Activated CD4-positive, alpha-beta T cell treated with anti-CD3 and anti-CD28 coated beads, Interleukin-2, amount 50 U/mL, for 4 hours (primary cell): ENCODE measurements around the gene STOML3.
A peak's percentile ranks its signal among the peaks of the same experiment; 100 is the strongest.
"Not testable (repeated sequence)": the region's sequence is repeated elsewhere in the genome, so short reads cannot be mapped to it uniquely, and the experiment has no call there.

Source experiments
- DNase-seq, 2 experiments: peaks; one replicate each; pipeline ENCODE4 v3.0.0-alpha.2; 2020

STOML3 gene

GRCh38 chr13:38990693-38991092 lies at the start of gene STOML3:
Gene STOML3, minus strand, starts transcription at chr13:38990831. Its CDS starts 110 bp downstream, at chr13:38990721.
- DNase-seq: no peak

DNA sequence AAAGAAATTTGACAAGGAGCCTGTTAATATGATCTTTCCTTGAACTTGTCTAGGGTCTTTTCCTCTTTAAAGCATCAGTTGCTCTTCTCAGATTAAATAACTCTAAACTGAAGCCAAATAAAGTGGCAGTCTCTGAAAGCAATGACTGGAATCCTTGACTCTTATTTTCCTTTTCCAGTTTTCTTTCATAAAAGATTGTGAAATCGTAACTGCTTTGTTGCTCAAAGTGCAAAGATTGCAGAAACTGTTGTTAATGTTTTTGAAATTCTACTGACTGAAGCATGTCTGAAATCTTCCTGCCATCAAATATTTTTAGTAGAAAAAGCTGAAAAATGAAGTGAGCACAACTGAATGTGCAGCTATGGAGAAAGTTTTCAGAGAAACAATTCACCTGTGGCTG lies 49.6 kb upstream of the STOML3 start:
- DNase-seq: no peak

DNA sequence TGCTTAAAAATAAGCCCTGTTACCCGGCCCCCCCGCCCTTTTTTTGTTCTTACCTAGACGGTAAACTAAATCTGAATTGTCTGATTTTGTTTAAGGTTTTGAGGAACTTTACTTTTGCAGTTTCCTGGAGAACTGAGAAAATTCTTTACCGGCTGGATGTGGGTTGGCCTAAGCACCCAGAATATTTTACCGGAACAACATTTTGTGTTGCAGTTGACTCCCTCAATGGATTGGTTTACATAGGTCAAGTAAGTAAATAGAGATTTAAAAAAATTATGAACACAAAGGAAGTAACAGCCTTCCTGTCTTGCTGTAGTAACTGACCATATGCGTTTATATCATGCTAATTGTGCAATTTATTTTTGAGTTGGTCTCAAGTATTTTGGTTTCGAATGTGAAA lies 48.4 kb upstream of the STOML3 start:
- no peak for DNase-seq

DNA sequence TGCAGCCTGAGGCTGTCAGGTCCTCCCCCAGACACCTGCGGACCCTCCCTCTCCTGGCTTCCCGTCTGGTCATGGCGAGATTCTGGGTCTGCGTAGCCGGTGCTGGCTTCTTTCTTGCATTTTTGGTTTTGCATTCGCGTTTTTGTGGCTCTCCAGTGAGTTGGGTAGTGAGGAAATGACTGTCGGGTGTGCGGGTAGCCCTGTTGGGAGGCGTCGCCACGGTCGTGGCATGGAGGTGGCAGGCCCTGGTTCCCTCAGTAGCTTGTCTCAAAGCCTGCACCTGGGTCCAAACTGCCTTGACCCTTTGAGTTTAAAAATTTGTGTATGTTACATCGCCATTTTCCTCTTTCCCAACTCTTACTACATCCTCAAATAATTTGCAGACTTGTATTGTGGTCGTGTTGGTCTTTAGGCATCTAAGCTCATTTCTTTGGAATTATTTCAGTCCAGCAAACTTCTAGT lies 48.0 kb upstream of the STOML3 start:
- DNase-seq: peak; percentile 36 to 38

- peak; percentile 75 to 76 for DNase-seq
These were observed 47.4 kb upstream of the STOML3 start, which contains the start of the genes NHLRC3 and PROSER1 for GRCh38 chr13:39037880-39038568. Gene NHLRC3, plus strand, starts transcription at chr13:39038456. Its CDS starts 184 bp downstream, at chr13:39038640. Gene PROSER1, minus strand, starts transcription at chr13:39038089. Its CDS starts 847 bp downstream, at chr13:39037242.

- peak in 1 of 2 experiments; percentile 30 for DNase-seq
These were observed 46.8 kb upstream of the STOML3 start for GRCh38 chr13:39037410-39037879.

GRCh38 chr13:39036212-39036611 lies 45.6 kb upstream of the STOML3 start:
- peak in 1 of 2 experiments; percentile 13 for DNase-seq

GRCh38 chr13:39035799-39036198 lies 45.2 kb upstream of the STOML3 start:
- DNase-seq: no peak

DNA sequence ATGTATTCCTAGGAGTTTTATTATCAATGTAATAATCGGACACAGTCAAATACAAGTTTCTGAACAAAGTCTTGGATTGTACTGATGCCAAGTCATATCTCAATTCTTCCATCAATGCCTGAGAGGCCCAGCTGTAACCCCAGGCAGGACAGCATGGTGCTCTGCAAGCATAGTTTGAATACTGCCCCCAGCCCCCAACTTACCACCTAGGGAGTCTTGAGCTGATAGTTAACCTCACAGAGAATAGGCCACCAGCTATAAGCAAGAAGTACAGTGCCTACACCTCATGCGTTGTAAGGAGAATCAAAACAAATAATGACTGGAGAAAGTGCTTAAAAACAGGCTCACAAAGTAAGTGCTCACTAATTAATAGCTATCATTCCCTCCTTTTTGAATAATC lies 44.6 kb upstream of the STOML3 start:
- DNase-seq: no peak

DNA sequence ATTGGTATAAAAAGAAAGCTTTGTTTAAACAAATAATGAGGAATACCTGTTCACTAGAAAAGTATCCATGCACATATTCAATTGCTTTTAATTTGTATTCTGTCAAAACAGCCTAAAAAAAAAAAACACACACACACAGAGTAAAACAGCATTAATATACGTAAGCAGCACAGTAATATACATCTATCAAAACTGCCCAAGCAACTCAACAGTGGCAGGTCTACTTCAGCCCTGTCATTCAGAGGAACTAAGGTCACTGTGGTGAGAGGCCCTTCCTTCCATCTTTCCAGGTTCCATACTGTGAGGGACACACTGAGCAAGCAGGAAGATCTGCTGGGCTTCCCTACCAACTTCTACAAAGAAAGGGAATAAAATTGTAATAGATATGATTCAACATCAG lies 43.5 kb upstream of the STOML3 start:
- no peak for DNase-seq

DNA sequence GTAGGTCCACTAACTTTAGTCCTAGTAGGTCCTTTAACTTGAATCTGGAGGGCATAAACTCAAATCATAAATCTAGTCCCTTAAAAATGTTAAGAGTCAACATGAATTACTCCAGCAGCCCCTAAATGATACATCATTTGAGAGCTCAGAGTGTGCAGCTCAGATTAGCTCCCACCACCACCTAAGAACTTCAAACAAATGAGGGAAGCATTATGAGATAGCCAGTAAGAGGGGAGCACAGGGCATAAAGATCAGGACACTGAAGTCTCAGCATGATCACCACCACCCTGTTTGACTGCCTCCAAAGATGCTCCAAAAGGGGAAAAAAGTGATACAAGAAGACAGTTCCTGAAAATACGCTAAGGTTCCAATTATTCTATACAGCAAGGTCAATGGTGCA lies 41.5 kb upstream of the STOML3 start:
- no peak for DNase-seq

GRCh38 chr13:39025433-39025839 lies 34.8 kb upstream of the STOML3 start:
- DNase-seq: no peak

DNA sequence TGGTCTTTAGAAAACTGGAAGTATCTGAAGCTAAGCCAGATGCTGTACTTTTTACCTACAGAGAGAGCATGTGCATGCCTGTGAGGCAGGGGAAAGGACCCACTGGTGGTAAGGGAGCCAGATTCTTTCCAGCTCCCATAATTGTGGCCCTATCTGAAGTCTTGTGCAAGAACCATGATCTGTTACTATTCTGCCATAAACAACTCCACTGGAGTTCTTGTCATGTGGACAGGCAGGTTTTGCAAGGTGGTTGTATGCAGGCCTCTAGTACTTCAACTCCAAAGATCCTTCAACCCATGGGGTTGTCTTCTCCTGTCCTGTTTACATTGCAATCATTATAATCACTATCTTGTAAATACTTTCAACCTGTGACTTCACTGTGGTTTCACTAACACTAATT lies 33.1 kb upstream of the STOML3 start:
- DNase-seq: no peak

- no peak for DNase-seq
These were observed 32.7 kb upstream of the STOML3 start for GRCh38 chr13:39023316-39023715.

DNA sequence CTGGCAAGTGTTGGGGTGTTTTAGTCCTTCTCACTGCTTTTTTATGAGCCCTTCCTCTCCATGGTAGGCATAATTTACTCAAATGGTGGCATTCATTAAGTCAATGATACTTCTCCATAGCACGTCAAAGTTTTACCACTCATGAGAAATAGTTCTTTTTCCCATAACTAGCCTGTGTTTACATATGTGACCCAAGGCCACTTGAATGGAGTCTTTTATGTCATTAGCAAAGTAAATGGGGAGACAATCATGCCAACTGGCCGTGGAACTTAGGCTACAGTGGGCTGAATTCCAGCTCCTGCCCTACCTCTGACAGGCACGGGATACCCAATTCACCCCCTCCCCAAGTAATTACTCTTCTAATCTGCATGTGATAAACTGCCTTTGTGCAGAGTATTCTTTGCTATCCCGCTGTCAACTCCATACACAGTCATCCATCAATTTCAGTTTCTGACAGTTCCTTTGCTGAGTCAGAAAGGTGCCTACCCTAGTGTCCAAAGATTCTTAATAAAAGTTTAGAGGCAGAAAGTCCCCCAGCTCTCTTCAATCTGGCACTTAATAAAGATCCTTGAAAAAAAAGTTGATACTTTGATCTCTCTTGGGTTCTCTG lies 30.3 kb upstream of the STOML3 start:
- DNase-seq: no peak

GRCh38 chr13:39016787-39017186 lies 26.2 kb upstream of the STOML3 start:
- DNase-seq: no peak

DNA sequence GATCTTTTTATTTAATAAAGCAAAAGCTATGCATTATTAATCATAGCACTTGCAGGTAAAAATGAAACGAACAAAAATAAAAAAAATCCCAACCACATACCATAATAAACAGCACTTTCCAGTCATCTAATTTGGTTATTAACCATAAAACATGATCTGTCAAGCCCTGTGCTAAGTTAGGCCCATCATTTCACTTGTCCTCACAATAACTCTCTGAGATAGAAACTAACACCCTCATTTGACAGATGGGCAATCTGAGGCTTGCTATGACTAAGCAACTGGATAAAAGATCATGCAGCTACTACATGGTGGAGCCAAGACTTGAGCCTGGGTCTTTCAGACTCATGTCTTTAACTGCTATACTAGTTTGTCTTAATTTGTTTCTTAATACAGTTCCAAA lies 25.5 kb upstream of the STOML3 start:
- no peak for DNase-seq

DNA sequence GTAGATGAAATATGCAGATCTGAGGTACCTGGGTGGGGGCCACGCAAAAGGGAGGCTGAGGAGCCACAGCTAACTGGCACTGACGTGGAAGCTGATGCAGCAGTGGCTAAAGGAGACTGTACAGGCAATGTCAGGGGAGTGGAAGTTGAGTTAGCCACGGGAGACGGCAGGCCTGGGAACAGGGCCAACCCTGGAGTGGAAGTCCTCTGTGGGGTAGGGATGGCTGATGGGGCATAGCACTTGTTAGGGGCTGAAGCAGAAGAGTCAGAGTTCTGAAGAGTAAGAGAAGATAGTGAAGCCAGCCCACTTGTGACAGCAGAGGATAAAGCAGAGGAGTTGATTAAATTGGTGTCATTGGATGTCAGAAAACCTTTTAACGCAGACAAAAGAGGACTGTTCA lies 22.8 kb upstream of the STOML3 start:
- no peak for DNase-seq

DNA sequence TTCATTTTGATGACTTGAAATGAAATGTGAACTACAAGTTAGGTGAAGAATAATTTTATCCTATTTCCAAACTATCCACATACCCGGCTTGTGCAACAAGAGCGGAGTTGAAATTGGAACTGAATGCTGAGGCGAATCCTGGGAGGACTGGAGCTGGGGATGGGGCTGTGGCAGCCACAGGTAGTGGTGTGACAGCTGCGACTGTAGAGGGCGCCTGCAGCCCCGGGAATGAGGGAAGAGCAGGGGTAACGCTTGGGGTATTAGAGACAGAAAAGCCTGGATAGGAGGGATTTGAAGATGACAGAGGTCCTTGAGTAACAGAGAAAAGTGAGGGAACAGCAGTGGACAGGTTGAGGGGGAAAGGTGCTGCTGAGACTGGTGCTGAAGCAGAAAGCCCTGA lies 22.0 kb upstream of the STOML3 start:
- DNase-seq: no peak

DNA sequence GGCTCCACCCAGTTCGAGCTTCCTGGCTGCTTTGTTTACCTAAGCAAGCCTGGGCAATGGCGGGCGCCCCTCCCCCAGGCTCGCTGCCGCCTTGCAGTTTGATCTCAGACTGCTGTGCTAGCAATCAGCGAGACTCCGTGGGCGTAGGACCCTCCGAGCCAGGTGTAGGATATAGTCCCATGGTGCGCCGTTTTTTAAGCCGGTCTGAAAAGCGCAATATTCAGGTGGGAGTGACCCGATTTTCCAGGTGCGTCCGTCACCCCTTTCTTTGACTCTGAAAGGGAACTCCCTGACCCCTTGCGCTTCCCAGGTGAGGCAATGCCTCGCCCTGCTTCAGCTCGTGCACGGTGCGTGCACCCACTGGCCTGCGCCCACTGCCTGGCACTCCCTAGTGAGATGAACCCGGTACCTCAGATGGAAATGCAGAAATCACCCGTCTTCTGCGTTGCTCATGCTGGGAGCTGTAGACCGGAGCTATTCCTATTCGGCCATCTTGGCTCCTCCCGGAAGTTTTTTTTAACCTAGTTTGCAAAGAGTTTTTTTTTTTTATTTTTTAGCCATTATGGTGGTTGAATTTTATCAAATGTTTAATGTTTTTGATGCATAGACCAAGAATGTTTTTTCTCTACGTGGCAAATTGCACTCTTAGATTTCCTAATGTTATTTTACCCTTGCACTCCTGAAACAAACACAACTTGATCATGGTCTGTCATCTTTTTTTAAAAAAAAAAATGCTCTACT lies 15.9 kb upstream of the STOML3 start:
- DNase-seq: not testable (repeated sequence)

DNA sequence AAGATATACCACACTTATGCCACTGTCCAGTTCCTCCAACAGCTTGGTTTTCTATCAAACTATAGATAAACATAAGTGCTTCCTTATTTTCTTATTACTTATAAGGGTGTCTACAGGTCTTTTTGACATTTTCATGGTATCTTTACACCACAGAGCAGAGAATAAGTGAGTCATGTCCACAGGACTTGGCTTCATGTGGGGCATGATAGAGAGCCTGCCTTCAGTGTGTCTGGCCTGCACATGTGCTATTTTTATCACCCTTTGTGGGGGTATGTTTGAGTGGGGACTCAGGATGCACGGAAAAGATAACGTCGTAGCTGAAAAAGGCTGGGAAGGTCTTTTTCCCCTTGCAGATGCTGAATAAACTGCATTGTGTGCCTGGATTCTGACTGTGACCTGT lies 8.1 kb upstream of the STOML3 start:
- DNase-seq: no peak

DNA sequence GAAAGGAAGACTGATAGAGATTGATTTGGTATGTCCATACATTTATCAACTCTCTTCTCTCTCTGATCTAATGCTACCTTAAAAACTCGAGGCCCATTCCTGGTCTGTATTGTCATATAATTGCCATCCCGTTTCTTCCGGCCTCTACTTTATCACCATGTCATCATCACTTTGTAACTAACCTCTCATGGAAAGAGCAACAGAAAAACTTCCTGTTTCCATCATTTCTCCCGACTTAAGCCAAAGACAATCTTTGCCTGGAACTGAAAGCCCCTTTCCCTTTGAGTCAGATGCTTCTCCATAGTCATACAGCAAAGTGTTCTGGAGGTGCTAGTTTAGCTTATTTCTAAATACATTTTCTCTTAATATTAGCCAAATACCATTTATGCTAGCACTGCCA lies 2.8 kb upstream of the STOML3 start:
- DNase-seq: no peak

- no peak for DNase-seq
These were observed 9.5 kb downstream of the STOML3 start for GRCh38 chr13:38981096-38981495.

GRCh38 chr13:38980750-38981078 lies 9.9 kb downstream of the STOML3 start:
- DNase-seq: no peak
